Fibroblast of lung (primary cell): Measurements from ENCODE around the gene MYO5B.

Experiments used
- EZH2 ChIP-seq: IDR thresholded peaks from 2 replicates; pipeline ENCODE4 v1.5.1; 2012; ENCODE audit warnings: low read length, control low read depth, mild to moderate bottlenecking; ENCODE audit errors: missing control alignments
- TF ChIP-seq, protein P1 (sequence below), 2 donors: IDR thresholded peaks in 1 of 2; conservative IDR thresholded peaks in 1 of 2; 1 replicate in 1 of 2; 2 replicates in 1 of 2; pipeline ENCODE4 v1.5.1; 2011 to 2012; ENCODE audit warnings: low read length in 2 of 2, control low read depth in 1 of 2, inconsistent platforms in 1 of 2, low read depth in 1 of 2, mild to moderate bottlenecking in 1 of 2

DNA sequence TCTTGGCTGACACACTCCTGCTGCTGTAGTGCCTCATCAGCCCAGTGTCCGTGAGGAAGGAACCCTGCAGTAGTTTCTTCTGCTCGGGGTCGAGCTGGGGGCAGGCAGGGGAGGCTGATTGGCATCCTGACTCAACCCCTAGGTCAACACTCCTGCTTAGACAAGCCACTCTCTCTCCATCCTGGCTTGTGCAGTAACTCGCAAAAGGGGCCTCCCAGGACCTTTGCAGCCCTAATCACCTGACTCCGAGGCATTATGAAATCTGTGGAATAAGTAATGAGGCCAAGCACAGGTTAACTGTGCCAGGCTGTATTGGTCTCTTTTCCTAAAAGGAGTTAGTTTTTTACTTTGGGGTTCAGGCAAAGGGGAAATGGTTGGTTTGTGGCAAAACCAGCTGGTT is 289.2 kb downstream of the MYO5B start:
- TF ChIP-seq, protein P1, sequence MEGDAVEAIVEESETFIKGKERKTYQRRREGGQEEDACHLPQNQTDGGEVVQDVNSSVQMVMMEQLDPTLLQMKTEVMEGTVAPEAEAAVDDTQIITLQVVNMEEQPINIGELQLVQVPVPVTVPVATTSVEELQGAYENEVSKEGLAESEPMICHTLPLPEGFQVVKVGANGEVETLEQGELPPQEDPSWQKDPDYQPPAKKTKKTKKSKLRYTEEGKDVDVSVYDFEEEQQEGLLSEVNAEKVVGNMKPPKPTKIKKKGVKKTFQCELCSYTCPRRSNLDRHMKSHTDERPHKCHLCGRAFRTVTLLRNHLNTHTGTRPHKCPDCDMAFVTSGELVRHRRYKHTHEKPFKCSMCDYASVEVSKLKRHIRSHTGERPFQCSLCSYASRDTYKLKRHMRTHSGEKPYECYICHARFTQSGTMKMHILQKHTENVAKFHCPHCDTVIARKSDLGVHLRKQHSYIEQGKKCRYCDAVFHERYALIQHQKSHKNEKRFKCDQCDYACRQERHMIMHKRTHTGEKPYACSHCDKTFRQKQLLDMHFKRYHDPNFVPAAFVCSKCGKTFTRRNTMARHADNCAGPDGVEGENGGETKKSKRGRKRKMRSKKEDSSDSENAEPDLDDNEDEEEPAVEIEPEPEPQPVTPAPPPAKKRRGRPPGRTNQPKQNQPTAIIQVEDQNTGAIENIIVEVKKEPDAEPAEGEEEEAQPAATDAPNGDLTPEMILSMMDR (conservative IDR thresholded peaks at IDR 0.05 in 1 of 2, IDR thresholded peaks at IDR 0.05 in 1 of 2; ENCODE audit: low read depth in 1 of 2, low read length in 2 of 2) = no peak
- no peak for TF ChIP-seq EZH2
